HUES6 (cell line): ENCODE measurements around the gene LRRC28.

ENCODE experiments used
- H3K27ac ChIP-seq: 2 replicates; pipeline ENCODE4 v1.7.0; 2013; ENCODE audit warnings: low read depth, mild to moderate bottlenecking, low read length, inconsistent platforms
- H3K27me3 ChIP-seq: 2 replicates; pipeline ENCODE4 v1.6.1; 2013; ENCODE audit warnings: low read length; ENCODE audit not compliant: control insufficient read depth, insufficient read depth
- H3K36me3 ChIP-seq: 2 replicates; pipeline ENCODE4 v1.6.1; 2013; ENCODE audit warnings: low read length; ENCODE audit not compliant: control insufficient read depth, insufficient read depth
- H3K4me1 ChIP-seq: 2 replicates; pipeline ENCODE4 v1.6.1; 2013; ENCODE audit warnings: low read length; ENCODE audit not compliant: control insufficient read depth, insufficient read depth
- H3K4me3 ChIP-seq: 2 replicates; pipeline ENCODE4 v1.5.1; 2013; ENCODE audit warnings: low read depth, low read length
- H3K9ac ChIP-seq: one replicate; pipeline ENCODE4 v1.6.1; 2013; ENCODE audit warnings: mild to moderate bottlenecking, low read length
- H3K9me3 ChIP-seq: 2 replicates; pipeline ENCODE4 v1.6.1; 2013; ENCODE audit warnings: low read depth, low read length; ENCODE audit not compliant: control insufficient read depth, insufficient read depth

The LRRC28 gene

DNA sequence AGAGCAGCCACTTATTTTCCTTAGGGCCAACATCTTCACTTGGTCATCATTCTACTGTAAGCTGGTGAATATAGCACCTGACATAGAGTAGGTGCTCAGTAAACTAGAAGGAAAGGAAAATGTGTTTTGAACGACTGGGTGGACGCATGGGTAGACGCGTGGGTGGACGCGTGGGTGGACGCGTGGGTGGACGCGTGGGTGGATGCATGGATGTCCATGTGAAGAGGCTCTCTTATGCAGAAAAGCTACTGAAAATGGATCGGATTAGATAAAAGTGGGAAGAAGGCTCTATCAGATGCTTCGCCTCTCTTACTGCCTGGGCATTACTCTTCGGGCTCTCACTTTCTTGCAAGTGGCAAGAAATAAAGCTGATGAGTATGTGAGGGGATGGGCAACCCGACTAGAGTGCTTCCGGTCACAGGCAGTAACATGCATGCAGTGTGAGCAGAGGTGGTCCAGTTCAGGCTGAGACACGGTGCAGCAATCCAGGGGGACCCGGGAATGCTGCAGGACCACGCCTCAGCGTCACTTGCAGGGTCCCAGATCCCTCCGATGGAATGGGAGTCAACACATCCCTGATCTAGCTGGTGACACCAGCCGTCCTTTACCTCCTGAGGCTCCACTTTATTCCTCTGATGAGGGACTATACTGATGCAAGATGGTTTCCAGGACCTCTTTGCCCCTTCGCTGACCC, 176.5 kb downstream of the LRRC28 start:
- no peaks in the 10 kb centered on the region for H3K9me3 ChIP-seq
- no peak overlapping the region for H3K4me3 ChIP-seq
- H3K27me3 ChIP-seq: no peaks in the 10 kb centered on the region
- H3K36me3 ChIP-seq: no peaks in the 10 kb centered on the region
- no peak overlapping the region for H3K27ac ChIP-seq
- peaks cover 8% of the 10 kb centered on the region; the same call in 1 of the 2 replicates for H3K4me1 ChIP-seq
- H3K9ac ChIP-seq: no peak overlapping the region

DNA sequence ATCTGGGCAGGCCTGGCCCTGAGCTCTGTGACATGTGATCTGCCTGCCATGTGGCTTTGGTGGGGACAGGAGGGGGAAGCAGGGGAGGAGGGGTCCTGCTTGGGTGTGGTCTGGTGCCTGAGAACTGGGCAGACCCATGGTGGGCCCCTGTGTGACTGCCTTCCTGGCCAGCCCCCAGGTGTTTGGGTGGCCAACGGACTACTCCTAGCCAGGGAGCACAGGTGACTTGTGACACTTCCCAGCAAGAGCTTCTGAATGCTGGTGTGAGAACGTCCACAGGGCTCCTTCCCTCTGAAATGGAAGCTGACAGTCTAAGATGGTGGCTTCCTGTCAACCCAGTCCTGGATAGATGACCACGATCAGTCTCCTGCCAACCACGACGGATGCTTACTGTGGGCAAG, 178.4 kb downstream of the LRRC28 start:
- H3K9me3 ChIP-seq: no peaks in the 10 kb centered on the region
- no peak overlapping the region for H3K27ac ChIP-seq
- H3K4me1 ChIP-seq: peaks cover 24% of the 10 kb centered on the region
- no peak overlapping the region for H3K4me3 ChIP-seq
- H3K9ac ChIP-seq: no peak overlapping the region
- H3K36me3 ChIP-seq: no peaks in the 10 kb centered on the region
- H3K27me3 ChIP-seq: no peaks in the 10 kb centered on the region

DNA sequence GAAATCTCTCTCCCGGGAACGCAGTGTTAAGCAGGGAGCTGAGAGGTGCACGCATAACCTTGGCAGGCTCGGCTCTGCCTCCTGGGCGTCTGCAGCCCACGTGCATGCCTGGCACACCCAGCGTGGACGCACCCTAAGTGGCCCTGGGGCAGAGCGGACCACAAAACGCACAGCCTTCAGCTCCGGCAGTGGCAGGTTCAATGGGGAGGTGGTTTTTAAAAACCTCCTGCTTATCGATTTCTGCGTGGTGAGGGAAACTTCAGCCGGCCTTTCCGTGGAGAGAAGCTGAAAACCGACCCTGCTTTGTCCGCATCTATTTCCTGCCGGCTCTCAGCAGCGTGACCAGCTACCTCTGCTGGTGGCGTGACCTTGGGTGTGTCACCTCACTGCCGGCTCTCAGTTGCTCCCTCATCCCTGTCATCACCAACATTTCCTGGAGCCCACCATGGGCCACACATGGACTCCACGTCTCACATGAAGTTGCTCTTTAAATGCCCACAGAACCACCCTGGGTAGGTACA, 179.7 kb downstream of the LRRC28 start:
- Histone ChIP-seq H3K4me3 (no peak overlapping the region), H3K27me3 (no peaks in the 10 kb centered on the region)

DNA sequence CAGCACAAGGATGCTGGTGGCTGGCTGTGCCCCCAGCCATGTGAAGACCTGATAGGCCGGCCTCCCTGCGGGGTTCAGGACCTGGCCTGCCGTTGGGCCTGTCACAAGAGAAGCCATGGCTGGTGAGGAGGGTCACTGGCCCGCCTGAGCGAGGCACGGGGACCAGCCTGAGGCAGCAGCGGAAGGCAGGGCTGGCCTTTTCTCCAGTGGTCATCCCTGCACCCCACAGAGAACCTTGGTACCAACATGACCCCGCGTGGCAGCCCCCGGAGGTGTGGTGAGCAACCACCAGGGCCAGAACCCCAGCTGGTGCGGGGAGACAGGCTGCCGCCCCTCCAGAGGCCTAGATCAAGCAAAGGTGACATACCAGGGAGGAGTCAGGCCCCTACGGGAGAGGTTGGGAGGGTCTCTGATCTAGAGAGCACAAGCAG, 180.4 kb downstream of the LRRC28 start:
- H3K27me3 ChIP-seq: no peaks in the 10 kb centered on the region
- H3K4me1 ChIP-seq: peaks cover 25% of the 10 kb centered on the region
- no peak overlapping the region for H3K4me3 ChIP-seq
- H3K27ac ChIP-seq: no peak overlapping the region
- H3K9me3 ChIP-seq: no peaks in the 10 kb centered on the region
- no peaks in the 10 kb centered on the region for H3K36me3 ChIP-seq
- no peak overlapping the region for H3K9ac ChIP-seq

More for the DNA sequence above, 179.7 kb downstream of the LRRC28 start:
- no peak overlapping the region for H3K9ac ChIP-seq
- peaks cover 29% of the 10 kb centered on the region for H3K4me1 ChIP-seq
- no peaks in the 10 kb centered on the region for H3K36me3 ChIP-seq
- no peak overlapping the region for H3K27ac ChIP-seq
- H3K9me3 ChIP-seq: no peaks in the 10 kb centered on the region

DNA sequence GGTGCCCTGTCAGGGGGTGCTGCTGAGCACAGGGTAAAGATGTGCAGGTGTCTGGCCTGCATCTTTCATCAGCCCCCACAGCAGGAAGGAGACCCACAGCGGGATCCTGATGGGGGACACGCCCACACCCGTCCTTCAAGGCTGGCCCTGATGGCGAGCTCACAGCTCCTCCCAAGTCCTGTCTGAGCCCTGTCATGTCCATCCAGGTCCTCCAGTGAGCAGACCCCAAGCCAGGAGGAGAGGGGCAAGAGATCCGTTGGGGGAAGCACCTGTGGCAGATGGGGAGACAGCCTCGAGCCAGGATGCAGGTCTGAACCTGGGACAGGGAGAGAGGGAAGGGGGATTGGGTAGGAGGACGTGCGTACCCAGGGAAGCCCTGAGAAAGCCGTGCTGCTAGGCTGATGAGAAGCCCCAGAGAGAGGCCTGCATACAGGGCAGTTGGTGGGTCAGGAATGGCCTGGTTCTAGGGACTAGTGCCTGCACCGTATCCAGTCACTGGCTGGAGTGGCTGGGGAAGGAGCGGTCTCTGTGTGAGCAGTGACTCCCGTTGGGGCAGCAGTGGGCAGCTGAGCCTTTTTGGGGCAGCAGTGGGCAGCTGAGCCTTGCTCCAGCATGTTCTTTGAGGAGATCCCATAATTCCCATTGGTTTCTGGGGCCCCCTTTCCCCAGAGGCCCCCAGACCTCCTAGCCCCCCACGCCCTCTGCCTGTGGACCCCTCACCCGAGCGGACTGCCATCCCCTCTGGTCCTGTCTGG, 181.2 kb downstream of the LRRC28 start:
- no peak overlapping the region for H3K4me3 ChIP-seq
- H3K9ac ChIP-seq: no peak overlapping the region
- no peak overlapping the region for H3K27ac ChIP-seq
- no peaks in the 10 kb centered on the region for H3K27me3 ChIP-seq
- H3K36me3 ChIP-seq: no peaks in the 10 kb centered on the region
- H3K9me3 ChIP-seq: no peaks in the 10 kb centered on the region
- H3K4me1 ChIP-seq: peaks cover 27% of the 10 kb centered on the region

DNA sequence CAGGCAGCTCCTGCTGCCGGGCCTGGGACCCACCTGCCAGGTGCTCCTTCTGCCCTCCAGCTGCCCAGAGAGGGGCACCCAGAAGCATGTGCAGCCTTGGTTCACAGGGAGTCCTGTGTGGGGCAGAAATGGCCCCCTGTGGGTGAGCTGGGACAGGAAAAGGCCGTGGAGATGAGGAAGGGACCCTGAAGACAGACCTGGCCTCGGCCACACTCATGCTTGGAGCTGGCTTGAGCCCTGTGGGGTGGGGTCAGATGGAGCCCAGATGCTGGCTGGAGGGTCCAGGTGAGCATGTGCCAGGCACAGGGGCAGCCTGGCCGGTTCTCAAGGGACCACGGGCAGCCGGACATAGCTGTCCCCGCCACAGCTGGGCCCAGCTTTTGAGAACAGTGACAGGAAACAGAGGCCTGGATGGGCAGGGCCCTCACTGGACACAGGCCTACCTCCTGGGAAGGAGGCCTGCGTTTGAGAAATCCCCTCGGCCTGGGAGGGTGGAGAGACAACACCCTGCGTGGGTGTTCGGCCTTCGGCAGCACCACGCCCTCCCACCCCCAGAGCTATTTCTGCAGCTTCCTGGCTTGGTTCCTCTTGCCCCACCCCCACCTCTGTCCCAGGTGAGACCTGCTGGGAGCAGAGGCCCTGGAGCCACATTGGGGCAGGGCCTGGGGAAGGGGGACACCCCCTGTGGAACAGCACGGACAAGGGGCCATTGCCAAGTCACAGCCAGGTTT, 181.9 kb downstream of the LRRC28 start:
- Histone ChIP-seq H3K27ac (no peak overlapping the region), H3K36me3 (no peaks in the 10 kb centered on the region), H3K4me3 (no peak overlapping the region), H3K9ac (no peak overlapping the region), H3K27me3 (no peaks in the 10 kb centered on the region), H3K4me1 (peaks cover 29% of the 10 kb centered on the region), H3K9me3 (no peaks in the 10 kb centered on the region)

DNA sequence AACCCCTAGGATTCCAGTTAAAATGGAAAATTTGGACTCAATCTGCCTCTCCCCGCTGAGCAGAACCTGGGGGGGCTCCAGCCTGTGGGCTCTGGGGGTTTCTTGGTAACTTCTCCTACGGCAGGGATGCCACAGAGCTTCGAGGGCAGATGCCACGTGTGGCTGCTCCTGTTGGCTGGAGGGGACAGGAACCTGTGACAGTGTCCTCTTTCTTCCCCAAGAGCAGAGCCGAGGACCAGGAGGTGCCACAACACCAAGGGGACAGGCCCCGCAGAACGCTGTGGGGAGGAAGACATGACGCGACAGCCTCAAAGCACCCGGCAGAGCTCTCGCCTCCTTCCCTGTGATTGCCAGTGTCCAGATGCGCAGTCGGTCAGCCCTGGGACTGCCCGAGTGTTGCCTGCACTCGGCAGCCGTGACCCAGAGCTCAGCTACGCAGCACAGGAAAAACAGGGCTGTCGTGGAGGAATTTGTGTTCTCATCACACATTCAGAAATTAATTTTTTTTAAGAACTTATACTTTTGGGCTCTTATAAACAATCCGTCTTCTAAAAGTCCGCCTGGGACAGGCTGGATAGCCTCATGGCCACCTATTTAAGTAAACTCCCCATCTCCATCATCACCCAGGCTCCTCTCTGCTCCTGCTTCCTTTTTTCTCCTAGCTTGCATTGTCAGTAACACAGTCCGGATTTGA, 182.6 kb downstream of the LRRC28 start:
- peaks cover 36% of the 10 kb centered on the region for H3K4me1 ChIP-seq
- no peaks in the 10 kb centered on the region for H3K9me3 ChIP-seq
- no peaks in the 10 kb centered on the region for H3K36me3 ChIP-seq
- H3K27ac ChIP-seq: no peak overlapping the region
- H3K27me3 ChIP-seq: no peaks in the 10 kb centered on the region
- H3K9ac ChIP-seq: no peak overlapping the region
- no peak overlapping the region for H3K4me3 ChIP-seq

DNA sequence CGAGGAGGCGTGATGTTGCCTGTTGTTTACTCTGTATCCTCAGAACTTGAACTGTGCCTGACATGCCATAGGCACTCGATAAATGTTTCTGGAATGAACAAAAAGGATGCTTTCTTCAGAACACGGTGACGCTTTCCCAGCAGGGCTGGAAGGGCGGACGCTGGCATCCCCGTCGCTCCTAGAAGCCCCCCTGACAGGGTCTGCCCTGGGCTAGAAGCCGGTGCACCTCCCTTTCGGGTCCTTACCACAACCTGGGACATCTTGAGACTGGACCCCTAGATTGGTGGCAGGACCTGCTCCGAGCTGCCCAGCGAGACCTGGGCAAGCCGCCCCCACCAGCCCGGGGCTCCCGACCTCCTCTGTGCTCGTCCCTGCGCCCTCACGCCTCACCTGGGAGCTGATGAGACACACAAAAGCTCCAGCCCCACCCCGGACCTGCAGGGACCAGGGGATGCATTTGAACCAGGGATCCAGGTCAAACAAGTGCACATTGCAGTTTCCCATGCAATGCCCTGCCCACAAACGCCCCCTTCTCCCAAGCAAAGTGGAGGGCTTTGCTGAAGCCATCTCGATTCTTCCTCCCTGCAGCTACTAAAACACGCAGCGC, 183.3 kb downstream of the LRRC28 start:
- no peak overlapping the region for H3K9ac ChIP-seq
- H3K36me3 ChIP-seq: no peaks in the 10 kb centered on the region
- H3K27ac ChIP-seq: no peak overlapping the region
- H3K4me3 ChIP-seq: no peak overlapping the region
- H3K9me3 ChIP-seq: no peaks in the 10 kb centered on the region
- H3K4me1 ChIP-seq: peaks cover 39% of the 10 kb centered on the region
- H3K27me3 ChIP-seq: no peaks in the 10 kb centered on the region

DNA sequence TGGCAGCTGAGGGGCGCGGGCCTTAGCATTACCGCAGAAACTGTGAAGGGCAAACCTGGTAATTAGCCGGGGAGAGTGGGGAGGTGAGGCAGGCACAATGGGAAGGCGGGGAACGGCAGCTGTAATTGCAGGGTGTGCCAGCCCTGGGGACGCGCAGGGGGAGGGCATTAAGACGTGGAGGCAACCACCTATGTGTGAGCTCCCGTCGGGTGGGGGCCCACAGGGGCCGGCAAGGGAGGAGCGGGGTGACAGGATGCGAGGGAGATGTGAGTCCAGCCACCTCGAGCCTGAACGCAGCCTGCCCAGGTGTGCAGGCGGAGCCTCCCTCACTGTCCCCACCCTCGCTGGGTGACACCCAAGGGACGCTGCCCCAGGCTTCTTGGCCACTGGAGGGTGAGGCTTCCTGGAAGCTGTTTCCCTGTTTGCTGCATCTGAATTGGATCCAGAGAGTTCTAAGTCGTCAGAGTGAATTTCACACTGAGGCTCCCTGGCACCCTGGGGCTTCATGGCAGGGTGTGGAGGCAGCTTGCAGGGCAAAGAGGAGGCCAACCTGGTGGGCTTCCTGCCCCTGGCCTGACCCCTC, 183.9 kb downstream of the LRRC28 start:
- Histone ChIP-seq H3K4me3 (no peak overlapping the region), H3K9ac (no peak overlapping the region), H3K9me3 (no peaks in the 10 kb centered on the region), H3K36me3 (no peaks in the 10 kb centered on the region), H3K27me3 (no peaks in the 10 kb centered on the region), H3K4me1 (peaks cover 39% of the 10 kb centered on the region), H3K27ac (no peak overlapping the region)

DNA sequence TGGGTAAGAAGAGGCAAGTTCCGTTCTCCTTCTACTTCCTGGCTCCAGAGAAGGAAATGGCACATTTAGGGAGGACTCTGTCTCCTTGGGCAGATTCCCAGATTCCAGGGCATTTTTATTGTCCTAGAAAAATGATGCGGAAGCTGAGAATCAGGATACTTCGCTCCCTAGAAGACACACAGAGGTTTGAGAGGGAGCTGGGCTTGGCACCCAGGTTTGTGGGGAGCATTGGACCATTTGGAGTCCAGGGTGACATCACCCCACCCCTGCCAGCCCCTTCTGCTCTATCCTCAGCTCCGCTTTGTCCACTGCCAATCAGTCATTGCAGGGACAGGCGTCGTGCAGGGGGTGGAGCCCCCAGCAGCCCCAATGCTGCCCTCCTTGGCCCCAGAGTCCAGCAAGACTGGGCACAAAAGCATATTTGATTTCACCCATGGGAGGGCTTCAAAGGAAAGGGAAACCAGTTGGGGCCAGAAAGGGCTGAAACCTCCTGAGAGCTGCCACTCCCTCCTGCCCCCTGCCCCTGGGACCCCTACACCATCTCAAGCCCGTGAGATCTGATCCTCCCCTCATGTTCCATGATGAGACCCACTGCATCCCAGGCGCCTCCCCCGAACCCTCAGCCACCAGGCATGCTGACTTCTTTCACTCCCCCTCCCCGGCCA, 184.7 kb downstream of the LRRC28 start:
- Histone ChIP-seq H3K4me3 (no peak overlapping the region), H3K27me3 (no peaks in the 10 kb centered on the region), H3K27ac (no peak overlapping the region), H3K4me1 (peaks cover 39% of the 10 kb centered on the region), H3K9ac (no peak overlapping the region), H3K9me3 (no peaks in the 10 kb centered on the region), H3K36me3 (no peaks in the 10 kb centered on the region)
